HG03039 (cell line): ENCODE measurements around the gene AGER.

Experiments
- ATAC-seq: cut with Tn5 transposase; IDR thresholded peaks from one replicate; pipeline ENCODE4 v1.9.1; 2021; ENCODE audit warnings: mild to moderate bottlenecking, moderate library complexity; ENCODE audit not compliant: unreplicated experiment

Gene AGER

DNA sequence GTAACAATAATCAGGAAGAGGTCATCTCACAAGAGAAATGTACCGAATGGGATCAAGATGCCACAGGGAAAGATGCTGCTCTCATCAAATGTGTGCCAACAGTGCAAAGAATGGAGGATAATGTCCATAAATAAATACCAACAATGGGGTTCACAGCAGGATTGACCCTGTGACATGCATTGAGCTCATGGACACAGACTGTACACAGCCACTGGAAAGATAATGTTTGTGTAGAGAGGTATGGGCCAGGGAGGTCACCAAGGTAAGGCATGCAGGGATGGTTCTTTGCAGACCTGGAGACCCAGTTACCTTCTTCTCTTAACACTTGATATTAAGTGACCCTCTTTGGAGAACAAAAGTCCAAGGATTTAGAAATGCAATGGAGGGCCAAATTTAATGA lies 9.6 kb downstream of the AGER start:
- no peak for ATAC-seq

DNA sequence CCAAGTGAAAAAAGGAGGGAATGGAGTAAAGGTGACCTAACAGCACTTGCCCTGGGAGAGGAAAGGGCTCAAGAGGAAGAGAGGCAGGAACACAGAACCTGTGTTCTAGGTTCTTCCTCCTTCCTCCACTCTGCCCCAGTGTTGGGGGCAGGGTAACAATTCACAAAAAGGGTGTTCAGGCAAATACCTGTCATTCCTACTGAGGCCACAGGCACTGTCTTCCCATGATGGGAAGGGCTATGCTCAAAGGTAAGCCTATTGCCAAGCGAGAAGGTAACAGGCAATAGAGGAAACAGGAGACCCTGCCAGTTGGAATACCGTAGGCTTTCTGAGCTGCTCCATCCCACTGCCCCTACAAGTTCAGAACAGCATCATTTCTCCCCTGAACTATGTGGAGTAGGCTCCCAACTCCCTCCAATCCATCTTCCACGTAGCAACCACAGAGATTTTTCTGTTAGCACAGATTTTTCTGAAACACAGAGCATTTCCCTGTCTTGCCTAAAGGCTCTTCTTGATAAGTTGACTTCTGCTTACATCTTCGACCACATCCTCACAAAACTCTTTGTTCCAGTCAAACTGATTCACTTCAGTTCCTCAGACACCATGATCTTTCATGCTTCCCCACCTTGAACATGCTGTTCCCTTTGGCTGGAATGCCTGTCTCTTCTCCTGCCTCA lies 10.9 kb downstream of the AGER start:
- no peak for ATAC-seq

DNA sequence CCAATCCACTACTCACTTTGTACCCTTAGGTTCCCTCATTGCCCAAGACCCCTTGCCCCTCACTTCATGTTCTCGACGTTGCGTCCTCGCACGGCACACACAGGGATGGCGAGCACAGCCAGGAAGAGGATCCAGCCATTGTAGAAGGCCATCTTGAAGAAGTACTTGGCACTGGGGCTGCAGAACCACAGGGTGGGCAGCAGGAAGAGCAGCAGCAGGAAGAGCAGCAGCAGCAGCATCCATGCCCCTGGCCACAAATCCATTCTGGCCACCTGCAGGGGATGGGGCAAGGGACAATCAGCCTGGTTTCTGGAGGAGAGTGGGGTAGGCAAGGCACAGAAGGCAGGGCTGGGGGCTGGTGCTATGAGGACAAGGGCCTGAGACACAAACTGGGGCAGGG lies 12.8 kb downstream of the AGER start:
- no peak for ATAC-seq

DNA sequence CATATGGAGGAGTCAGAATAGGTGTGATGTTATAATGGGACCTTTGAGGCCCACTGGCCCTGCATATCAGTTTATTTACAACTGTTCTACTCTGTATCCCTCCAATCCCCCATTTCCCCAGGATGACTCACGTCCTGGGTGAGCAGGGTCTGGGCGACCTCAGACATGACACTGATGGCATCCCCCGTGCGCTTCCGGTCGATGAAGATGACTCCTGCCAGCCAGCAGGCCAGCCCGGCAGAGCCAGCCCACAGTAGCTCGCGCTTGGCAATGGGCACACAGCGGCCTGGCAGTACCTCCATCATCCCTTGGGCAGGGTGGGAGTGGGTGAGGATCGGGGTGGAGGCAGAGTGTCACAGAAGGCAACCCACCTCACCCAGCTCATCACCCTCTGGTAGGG lies 13.8 kb downstream of the AGER start:
- ATAC-seq: no peak

DNA sequence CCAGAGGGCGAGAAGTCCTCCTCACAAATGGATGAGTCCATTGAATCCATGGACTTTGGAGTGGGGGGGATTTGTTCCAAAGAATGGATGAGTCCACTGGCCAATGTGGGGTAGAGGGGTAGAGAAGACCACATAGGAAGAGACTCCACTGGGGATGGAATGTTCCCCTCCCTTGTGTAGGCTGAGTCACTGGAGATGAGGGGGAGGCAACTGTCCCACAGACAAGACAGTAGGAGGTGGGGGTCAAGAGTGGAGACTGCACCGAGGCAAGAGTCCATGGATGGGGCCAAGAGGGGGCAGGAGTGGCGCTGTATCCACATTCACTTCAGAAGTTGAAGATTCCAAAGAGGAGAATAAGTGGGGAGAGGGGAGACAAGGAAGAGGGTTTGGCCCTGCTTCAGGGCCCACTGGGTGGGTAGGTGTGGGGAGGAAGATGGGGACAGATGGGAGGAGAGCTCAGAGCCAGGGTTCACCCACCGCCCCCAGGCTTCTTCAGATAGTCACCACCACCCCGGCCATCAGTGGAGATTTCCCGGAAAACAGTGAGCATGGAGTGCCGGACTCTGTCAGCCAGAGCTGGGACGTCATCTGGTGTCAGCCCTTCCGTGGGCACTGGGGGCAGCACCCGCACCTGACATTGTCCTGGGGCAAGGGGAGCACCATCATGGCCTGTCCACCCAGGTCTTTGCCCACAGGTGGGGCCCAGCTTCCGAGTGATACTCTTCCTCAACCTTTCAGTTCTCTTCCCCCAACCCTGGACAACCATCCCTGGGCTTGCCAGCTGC lies 15.1 kb downstream of the AGER start:
- ATAC-seq: no peak

DNA sequence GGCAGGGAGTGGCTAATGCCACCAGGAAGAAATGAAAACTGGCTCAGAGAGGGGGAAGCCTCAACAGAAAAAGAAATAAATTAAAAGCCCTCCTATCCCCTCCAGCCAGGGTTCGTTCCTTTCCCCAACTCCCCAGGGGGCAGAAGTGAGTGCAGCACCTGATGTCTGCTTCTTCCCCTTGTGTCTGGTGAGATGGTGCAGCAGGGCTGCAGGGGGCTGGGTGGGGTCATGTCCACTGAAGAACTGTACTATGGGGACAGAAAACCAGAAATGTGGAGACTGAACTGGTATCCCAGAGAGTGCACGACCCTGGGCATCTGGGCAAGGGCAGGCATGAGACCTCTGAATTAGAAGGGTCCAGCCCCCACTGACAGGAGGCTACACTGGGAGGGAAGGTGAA lies 15.7 kb downstream of the AGER start:
- ATAC-seq: no peak

DNA sequence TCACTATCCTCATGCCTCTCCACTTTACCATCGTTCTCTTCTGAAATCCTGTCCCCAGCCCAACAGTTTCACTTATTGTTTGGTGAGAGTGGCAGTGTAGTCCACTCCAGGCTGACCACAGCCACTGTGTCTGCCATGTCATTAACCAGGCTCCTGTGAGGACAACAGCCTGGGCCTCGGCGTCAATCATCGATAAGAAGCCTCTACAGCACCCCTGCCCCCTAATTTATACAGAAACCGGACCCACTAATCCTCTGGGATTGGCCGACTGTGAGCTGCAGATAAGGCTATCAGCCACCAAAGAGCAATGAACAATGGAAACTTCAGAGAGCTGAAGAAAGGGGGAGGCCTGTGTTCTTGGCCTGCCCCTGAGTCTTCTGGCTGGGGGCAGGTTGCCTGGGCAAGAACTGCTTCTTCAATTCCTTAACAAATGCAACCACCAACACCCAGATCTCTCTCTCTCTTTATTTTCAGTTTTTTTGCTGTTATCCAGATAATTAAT lies 16.2 kb downstream of the AGER start:
- no peak for ATAC-seq

DNA sequence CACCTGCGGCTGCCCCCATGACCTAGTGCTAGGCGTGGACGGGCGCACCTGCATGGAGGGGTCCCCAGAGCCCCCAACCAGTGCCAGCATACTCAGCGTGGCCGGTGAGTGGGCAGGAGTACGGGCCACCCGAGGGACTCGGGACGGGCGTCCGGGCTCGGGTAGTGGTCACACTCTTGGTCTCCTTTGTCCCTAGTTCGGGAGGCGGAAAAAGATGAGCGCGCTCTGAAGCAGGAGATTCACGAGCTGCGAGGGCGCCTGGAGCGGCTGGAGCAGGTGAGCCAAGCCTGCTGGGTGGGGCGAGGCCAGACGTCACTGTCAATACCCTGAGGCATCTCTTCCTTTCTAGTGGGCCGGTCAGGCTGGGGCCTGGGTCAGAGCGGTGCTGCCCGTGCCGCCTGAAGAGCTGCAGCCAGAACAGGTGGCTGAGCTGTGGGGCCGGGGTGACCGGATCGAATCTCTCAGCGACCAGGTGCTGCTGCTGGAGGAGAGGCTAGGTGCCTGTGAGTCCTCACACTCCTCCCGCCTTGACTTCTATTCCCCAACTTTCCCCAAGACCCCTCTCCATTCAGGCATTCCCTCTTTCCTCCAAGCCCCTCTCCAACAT lies 16.8 kb downstream of the AGER start:
- ATAC-seq: no peak

DNA sequence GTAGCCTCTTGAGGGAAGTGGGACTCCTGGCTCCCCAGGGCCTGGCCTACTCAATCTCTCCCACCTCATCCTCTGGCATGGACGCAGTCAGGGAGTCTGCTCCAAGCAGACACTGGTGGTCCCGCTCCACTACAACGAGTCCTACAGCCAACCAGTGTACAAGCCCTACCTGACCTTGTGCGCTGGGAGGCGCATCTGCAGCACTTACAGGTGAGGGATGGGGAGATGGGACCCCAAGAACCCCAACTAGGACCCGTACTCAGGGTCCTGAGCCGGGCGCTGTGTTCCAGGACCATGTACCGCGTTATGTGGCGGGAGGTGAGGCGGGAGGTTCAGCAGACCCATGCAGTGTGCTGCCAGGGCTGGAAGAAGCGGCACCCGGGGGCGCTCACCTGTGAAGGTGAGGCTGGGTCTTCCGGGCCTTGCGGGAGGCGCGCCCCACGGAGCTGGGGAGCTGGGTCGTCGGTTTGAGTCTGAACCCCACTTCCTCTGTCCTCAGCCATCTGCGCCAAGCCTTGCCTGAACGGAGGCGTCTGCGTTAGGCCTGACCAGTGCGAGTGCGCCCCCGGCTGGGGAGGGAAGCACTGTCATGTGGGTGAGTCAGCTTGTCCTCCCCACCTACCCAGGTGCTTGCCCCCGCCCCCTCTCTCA lies 17.5 kb downstream of the AGER start:
- no peak for ATAC-seq

DNA sequence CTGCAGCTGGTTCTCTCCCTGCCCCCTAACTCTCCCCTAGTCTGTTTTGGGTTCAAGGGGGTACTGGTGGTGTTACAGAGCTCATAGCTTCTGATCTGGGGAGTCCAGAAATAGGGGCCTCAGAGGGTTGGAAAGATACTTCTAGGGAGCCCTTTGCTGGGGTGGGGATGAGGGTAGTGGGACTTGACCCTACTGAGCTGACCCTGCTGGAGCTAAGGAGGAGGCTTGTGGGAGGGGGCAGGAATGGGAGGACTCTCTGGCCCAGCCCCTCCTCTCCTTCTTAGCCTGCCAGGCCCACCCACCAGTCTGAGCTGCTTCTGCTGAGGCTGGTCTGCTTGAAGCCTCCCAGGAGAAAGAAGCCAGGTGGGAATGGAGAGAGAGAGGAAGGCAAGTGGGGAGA lies 19.8 kb downstream of the AGER start, which contains the start of gene EGFL8:
Gene EGFL8 (plus strand): TSS at position 301 of the 400 bp plus-strand sequence. CDS start 1,571 bp downstream, outside the sequence.
- no peak for ATAC-seq

DNA sequence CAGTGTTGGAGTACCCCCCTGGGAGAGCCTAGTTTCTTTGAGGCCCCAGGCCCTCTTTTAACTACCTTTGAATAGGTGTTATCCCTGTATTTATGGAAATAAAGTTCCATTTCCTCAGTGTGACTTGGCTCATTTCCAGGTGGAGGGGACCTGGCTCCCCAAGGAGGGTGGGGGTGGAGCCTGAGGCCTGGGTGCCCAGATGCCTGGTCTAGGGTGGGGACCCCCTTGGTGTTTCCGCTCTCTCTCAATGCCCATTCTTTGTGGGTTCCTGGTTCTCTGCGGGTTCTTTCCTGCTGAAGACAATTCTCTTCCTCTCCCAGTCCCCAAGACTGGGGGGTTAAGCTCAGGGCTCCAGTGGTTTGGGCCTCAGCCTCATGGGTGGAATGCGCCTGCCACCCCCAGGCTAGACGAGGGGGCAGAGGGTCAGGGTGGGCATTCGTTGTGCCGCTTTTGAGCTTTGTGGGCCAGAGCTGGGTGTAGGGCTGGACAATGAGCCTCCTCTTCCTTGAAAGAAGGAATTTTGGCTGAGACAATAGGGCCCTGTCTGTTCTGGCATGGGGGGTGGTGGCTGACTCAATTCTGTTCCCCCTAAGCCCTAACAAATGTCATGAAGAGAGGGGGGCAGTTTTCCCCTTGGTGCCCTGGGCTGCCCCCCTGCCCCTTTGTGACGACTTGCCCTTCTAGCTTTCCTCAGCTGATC lies 20.3 kb downstream of the AGER start:
- no peak for ATAC-seq

DNA sequence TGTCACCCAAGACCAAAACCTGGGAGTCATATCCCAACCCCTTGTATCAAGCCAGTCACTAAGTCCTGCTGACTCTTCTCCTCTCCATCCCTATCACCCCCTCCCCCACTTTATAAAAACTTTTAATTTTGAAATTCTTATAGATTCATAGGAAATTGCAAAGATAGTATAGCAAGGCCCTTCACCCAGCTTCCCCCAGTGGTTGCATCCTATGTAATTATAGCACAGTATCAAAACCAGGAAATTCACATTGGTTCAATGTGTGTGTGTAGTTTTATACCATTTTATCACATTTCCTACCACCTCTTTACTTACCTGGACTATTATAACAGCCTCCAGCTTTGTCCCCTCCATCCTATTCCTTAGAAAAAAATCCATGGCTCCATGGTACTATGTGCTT lies 26.0 kb downstream of the AGER start:
- ATAC-seq: no peak

DNA sequence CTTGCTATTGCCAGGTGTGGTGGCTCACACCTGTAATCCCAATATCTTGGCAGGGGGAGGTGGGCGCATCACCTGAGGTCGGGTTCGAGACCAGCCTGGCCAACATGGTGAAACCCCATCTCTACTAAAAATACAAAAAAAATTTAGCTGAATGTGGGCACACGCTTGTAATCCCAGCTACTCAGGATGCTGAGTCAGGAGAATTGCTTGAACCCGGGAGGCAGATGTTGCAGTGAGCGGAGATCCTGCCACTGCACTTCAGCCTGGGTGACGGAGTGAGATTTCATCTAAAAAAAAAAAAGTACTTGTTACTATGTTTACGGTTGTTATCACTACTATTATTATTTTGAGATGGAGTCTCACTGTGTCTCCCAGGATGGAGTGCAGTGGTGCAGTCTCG lies 27.2 kb downstream of the AGER start:
- no peak for ATAC-seq

DNA sequence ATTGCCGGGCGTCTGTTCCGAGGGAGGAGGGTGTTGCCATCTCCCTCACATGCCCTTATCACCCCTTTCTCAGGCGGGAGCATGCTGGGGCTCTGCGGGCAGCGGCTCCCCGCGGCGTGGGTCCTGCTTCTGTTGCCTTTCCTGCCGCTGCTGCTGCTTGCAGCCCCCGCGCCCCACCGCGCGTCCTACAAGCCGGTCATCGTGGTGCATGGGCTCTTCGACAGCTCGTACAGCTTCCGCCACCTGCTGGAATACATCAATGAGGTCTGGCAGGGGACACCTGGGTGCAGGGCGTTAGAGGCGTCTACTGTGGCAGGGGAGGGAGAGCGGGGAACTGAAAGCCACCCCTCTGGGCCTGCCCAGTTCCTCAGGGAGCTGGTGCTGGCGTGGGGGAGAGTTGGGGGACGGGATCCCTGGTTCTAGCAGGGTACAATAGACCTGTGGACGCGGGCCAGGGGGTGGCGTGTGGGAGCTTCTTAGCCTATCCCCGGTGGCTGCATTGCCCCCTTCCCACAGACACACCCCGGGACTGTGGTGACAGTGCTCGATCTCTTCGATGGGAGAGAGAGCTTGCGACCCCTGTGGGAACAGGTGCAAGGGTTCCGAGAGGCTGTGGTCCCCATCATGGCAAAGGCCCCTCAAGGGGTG lies 29.4 kb downstream of the AGER start:
- ATAC-seq: no peak

DNA sequence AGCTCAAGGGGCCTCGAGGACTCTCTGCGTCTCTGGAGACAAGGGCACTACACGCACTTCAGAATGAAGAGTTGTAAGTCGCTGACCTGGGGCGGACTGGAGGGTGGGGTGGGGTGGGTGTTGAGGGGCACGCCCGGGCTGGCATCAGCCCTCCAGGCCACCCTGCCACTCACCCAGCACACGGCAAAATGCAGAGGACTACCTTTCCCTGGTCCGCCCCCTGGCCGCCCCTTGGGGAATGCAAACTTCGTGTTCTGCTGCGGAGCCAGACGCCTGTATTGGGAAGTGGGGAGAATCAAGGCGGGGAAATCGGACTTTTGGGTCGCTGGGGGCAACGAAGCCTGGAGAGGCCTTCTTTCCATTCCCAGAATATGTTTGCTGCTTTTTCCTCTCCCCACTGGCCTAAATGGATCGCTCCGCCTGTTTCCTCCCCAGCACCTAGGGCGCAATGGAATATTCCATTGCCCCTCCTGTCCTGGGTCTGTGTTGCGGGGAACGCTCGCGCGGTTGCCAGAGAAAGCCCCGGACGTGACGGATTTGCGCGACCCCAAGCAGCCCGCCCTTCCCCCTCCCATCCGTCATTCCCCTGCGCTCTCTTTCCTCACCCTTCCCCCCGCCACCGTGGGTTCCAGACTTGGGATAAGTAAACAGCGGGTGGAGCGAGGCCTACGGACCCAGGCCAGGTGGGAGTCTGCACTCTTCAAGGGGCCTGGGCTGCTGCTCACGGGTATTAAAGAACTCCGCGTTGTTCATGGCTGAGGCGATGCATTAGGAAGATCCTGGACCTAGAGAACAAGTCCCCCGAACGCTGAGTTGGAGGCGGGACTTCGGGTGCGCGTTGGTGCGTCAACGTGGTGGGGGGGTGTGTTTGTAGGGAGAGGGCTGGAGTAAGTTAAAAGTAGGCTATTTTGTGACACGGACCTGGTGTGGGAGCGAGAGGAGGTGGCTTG lies 30.2 kb downstream of the AGER start, which contains the start of gene PPT2:
Gene PPT2 (plus strand): TSS at position 578 of the 950 bp plus-strand sequence. CDS start 454 bp downstream, outside the sequence.
- ATAC-seq: no peak

DNA sequence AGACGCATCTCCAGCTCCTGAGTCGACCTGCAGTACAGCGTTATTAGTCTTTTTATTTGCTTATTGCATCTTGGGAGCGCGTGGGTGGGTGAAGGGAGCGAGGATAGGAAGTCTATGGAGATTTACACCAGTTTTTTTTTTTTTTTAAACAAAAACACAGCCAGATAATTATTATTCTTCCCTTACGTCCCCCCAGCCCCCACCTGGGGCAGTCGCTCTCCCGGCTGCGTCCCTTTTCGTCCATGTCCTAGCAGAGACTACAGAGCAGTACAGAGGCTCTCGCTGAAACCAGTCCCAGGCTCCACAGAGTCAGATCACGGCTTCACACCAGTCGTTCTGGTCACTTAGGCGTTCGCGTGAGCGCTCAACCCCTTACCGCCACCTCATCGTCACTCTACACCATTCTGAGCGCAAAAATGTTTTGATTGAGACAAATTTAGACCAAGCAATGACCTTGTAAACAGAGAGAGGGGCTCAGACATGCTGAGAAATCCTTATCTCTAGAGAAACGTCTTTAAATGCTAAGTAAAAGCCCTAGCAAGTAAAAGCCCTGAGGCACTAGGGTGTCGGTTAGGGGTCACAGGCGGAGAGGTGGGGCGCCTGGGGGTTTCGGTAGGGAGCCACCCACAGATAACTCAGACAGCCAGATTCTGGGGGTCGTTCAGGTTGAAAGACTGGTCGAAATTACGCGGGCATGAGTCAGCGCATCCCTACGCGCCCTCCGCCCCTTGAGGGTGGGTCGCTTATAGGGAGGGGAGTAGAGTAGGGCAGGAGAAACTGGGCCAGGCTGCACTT lies 31.1 kb downstream of the AGER start:
- ATAC-seq: no peak

DNA sequence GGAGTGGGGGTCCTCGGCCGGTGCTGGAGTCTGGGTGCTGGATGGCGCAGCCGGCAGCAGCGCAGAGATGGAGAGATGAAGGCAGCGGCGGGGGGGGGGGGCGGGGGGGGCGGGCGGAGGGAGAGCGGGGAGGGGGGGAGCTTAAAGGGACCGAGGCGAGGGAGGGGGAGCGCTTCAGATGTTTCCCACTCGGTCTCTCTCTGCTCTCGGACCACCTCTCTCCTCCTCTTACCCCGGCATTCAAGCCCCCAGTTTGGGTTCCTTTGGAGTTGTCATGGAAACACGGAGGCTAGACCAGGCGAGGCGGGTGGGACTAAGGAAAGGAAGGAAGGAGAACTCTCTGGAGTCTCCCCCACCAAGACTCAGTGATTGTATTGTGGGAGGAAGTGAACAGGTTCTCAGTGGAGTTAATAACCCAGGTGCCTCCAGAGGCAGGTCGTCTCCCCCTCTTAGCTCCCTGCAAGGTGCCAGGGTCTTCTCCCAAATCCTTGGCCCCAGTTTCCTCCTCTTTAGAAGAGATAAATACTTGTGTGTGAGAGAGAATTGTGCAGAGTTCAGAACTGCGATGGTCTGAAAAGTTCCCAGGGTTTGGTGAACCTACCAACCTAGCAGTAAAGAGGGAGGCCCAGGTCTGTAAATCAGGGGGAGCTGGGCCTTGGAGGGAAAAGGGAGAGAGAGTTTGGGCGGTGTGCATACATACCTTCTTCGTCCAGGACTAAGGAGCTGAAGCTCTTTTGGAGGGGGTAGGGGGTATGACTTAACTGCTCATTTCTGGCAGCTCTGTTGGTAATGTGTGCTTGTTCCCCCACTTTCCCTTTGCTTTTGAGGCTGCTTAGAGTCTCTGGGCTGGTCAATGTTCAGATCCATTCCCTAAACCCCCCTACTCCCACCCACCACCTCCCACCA lies 31.9 kb downstream of the AGER start, which contains the start of gene PRRT1:
Gene PRRT1 (minus strand): TSS at position 77 of the 906 bp plus-strand sequence. CDS start 112 bp downstream, outside the sequence.
- no peak for ATAC-seq
